ENCODE data around the gene C1orf53. TPM values are rescaled to one million over a fixed set of nuclear protein-coding genes. Genes with fewer than 3 reads are reported as not detected.
"Not testable (repeated sequence)": the region's sequence is repeated elsewhere in the genome, so short reads cannot be mapped to it uniquely, and the experiment has no call there.

C1orf53 gene
- total RNA-seq, 1 donor from 2014 or later: 5.9 TPM

DNA sequence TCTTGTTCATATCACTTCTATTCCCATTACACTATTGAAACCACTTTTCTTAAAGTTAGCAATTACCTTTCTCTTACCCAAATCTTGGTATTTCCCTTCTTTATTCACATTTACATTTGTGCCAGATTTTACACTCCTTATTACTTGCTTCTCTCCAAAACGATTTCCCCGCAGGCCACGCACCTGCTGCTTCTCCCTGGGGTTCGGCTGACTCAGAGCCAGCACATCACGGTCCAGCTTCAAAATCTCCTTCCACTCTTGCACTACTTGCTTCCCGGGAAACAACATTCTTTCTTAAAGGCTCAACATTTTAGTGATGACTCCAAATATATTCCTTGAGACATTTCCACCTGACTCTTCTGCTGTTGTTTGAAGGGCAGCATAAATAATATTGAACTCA is 35.5 kb downstream of the C1orf53 start:
- Mint-ChIP-seq H3K27me3 (ENCODE audit: unreplicated experiment) (no peaks in the 10 kb centered on the region), H3K27ac (ENCODE audit: unreplicated experiment) (no peak overlapping the region), H3K36me3 (ENCODE audit: unreplicated experiment) (no peaks in the 10 kb centered on the region), H3K9me3 (ENCODE audit: unreplicated experiment) (no peaks in the 10 kb centered on the region), H3K4me1 (ENCODE audit: low read depth, unreplicated experiment) (no peaks in the 10 kb centered on the region), H3K4me3 (ENCODE audit: unreplicated experiment) (no peak overlapping the region)
- TF ChIP-seq, protein P1, sequence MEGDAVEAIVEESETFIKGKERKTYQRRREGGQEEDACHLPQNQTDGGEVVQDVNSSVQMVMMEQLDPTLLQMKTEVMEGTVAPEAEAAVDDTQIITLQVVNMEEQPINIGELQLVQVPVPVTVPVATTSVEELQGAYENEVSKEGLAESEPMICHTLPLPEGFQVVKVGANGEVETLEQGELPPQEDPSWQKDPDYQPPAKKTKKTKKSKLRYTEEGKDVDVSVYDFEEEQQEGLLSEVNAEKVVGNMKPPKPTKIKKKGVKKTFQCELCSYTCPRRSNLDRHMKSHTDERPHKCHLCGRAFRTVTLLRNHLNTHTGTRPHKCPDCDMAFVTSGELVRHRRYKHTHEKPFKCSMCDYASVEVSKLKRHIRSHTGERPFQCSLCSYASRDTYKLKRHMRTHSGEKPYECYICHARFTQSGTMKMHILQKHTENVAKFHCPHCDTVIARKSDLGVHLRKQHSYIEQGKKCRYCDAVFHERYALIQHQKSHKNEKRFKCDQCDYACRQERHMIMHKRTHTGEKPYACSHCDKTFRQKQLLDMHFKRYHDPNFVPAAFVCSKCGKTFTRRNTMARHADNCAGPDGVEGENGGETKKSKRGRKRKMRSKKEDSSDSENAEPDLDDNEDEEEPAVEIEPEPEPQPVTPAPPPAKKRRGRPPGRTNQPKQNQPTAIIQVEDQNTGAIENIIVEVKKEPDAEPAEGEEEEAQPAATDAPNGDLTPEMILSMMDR (IDR thresholded peaks at IDR 0.05; ENCODE audit: partially characterized antibody, unreplicated experiment): no peak
- DNase-seq: no peak

DNA sequence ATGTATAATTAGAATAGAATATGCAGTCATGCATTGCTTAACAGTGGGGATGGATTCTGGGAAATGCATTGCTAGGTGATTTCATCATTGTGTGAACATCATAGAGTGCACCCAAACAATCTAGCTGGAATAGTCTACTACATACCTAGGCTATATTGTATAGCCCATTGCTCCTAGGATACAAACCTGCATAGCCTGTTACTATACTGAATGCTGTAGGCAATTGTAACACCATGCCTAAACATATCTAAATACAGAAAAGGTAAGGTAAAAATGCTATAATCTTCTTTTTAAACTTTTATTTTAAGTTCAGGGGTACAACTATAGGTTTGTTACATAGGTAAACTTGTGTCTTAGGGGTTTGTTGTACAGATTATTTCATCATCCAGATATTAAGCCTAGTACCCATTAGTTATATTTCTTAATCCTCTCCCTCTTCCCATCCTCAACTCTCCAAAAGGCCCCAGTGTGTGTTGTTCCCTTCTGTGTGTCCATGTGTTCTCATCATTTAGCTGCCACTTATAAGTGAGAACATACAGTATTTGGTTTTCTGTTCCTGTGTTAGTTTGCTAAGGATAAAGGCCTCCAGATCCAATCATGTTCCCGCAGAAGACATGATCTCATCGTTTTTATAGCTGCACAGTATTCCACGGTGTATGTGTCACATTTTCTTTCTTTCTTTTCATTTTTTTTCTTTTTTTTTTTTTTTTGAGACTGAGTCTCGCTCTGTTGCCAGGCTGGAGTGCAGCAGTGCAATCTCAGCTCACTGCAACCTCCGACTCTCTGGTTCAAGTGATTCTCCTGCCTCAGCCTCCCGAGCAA is 36.9 kb downstream of the C1orf53 start:
- H3K4me1 Mint-ChIP-seq (ENCODE audit: low read depth, unreplicated experiment); H3K4me3 Mint-ChIP-seq (ENCODE audit: unreplicated experiment); H3K36me3 Mint-ChIP-seq (ENCODE audit: unreplicated experiment); DNase-seq; H3K9me3 Mint-ChIP-seq (ENCODE audit: unreplicated experiment); H3K27me3 Mint-ChIP-seq (ENCODE audit: unreplicated experiment); H3K27ac Mint-ChIP-seq (ENCODE audit: unreplicated experiment): not testable (repeated sequence)

DNA sequence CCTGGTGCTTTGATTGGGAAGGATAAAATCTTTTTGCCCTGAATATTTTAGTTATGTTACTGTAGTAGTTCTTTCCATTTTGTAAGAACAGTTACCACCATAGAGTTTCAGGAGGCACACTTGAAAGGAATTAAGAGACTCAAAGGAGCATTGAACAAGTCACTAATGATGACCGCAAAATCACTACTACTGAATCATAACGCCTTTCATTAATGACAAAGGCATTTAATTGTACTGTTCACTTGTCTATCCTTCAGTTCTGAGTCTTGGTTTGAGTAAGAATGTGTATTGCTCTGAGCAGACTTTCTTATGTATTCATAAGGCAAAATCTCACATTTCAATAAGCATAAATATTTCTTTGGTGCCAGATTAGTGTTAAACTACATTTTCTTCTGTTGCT is 39.6 kb downstream of the C1orf53 start:
- Mint-ChIP-seq H3K27me3 (ENCODE audit: unreplicated experiment) (no peaks in the 10 kb centered on the region), H3K9me3 (ENCODE audit: unreplicated experiment) (no peaks in the 10 kb centered on the region), H3K36me3 (ENCODE audit: unreplicated experiment) (no peaks in the 10 kb centered on the region), H3K4me1 (ENCODE audit: low read depth, unreplicated experiment) (no peaks in the 10 kb centered on the region), H3K27ac (ENCODE audit: unreplicated experiment) (no peak overlapping the region), H3K4me3 (ENCODE audit: unreplicated experiment) (no peak overlapping the region)
- TF ChIP-seq, protein P1 (IDR thresholded peaks at IDR 0.05; ENCODE audit: partially characterized antibody, unreplicated experiment): no peak
- no peak for DNase-seq

DNA sequence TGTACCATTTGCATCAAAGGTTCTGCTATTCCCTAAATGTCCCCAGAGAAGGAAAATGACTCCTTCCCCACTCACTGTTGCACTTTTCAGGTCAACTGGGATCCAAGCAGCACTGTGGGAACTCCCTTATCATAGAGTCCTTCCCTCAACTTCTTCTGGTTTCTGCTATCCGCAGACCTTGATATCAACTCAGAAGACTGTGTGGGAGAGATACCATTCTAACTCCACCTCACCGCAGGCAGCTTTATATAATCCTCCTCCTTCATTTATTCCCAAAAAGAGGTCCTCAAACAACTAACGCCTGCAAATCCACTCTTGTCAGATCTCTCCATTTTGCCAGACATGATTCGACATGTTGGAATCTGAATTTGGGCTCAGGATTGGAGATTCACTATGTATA is 42.1 kb downstream of the C1orf53 start:
- Mint-ChIP-seq H3K9me3 (ENCODE audit: unreplicated experiment) (no peaks in the 10 kb centered on the region), H3K4me1 (ENCODE audit: low read depth, unreplicated experiment) (no peaks in the 10 kb centered on the region), H3K36me3 (ENCODE audit: unreplicated experiment) (no peaks in the 10 kb centered on the region), H3K4me3 (ENCODE audit: unreplicated experiment) (no peak overlapping the region), H3K27ac (ENCODE audit: unreplicated experiment) (no peak overlapping the region), H3K27me3 (ENCODE audit: unreplicated experiment) (no peaks in the 10 kb centered on the region)
- TF ChIP-seq, protein P1 (IDR thresholded peaks at IDR 0.05; ENCODE audit: partially characterized antibody, unreplicated experiment): no peak
- DNase-seq: no peak

DNA sequence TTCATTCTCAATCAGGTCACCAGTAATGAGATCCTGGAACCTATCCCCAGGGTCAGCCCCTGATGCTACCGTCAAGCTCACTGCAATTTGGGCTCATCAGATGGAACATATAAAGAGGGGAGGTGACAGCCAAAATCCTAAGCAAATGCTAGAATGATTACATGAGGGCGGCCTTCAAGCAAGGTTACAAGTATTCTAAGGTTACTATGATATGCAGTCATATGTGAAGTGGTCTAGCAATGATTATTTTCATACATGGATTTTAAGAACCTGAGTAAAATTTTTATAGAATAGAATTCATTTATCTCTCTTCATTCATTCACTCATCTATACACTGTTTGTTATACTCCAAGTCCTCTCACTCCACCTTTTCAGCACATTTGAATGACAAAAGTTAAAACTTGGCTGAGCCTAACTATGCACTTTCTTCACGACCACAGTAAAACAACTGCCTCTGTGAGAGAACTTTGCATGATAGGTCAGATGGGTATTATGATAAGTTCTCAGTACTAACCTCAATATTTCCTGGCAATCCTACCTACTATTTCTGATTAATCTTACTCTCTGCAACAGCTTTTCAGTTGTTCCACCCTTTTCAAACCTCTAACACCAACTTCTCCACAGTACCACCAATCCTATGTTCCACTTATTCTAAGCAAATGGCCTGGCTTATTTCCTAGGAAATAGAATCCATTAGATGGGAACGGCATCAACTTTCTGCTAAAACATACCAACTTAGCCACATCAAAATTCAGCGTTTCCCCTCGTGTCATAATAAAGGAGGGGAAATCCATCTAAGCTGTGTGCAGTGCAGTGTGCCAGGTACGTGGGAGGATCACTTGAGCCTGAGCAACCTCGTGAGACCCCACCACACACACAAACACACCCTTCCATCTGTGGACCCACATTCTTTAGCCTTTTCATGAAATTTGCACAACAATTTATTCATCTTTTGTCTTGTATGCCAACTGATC is 46.8 kb downstream of the C1orf53 start:
- H3K27ac Mint-ChIP-seq (ENCODE audit: unreplicated experiment): no peak overlapping the region
- TF ChIP-seq, protein P1 (IDR thresholded peaks at IDR 0.05; ENCODE audit: partially characterized antibody, unreplicated experiment): no peak
- H3K4me3 Mint-ChIP-seq (ENCODE audit: unreplicated experiment): no peak overlapping the region
- DNase-seq: no peak
- no peaks in the 10 kb centered on the region for H3K4me1 Mint-ChIP-seq (ENCODE audit: low read depth, unreplicated experiment)
- no peaks in the 10 kb centered on the region for H3K9me3 Mint-ChIP-seq (ENCODE audit: unreplicated experiment)
- H3K27me3 Mint-ChIP-seq (ENCODE audit: unreplicated experiment): no peaks in the 10 kb centered on the region
- no peaks in the 10 kb centered on the region for H3K36me3 Mint-ChIP-seq (ENCODE audit: unreplicated experiment)
